K562 (cell line): ENCODE measurements around the gene C15orf61. TPM values are rescaled to one million over a fixed set of nuclear protein-coding genes. Genes with fewer than 3 reads are reported as not detected.

Source experiments
- ARID4B ChIP-seq: sonication (generic); formaldehyde crosslinking; IDR thresholded peaks from 2 replicates; pipeline ENCODE4 v1.8.0; 2022; ENCODE audit warnings: mild to moderate bottlenecking, missing genetic modification reagents
- CREB1 ChIP-seq, 2 experiments: sonication (generic) in 1 of 2; formaldehyde crosslinking in 1 of 2; IDR thresholded peaks; 2 replicates each; pipeline versions ENCODE4 v1.6.1 to v1.8.0; 2012 to 2022; ENCODE audit warnings: inconsistent platforms in 1 of 2, mild to moderate bottlenecking in 1 of 2, missing genetic modification reagents in 1 of 2, moderate library complexity in 1 of 2
- CTCFL ChIP-seq: IDR thresholded peaks from 2 replicates; pipeline ENCODE4 v1.6.1; 2011; ENCODE audit warnings: borderline replicate concordance, low read depth, mild to moderate bottlenecking, moderate library complexity, low read length; ENCODE audit not compliant: insufficient read depth, poor library complexity, severe bottlenecking
- EP400 ChIP-seq: fragments of 450-650 bp; IDR thresholded peaks from 2 replicates; pipeline ENCODE4 v1.6.1; 2017; ENCODE audit warnings: antibody characterized with exemption, mild to moderate bottlenecking, moderate library complexity
- KAT2B ChIP-seq: IDR thresholded peaks from one replicate; pipeline ENCODE4 v1.6.1; 2012; ENCODE audit warnings: low read depth, mild to moderate bottlenecking, control low read depth, inconsistent platforms, low read length, moderate library complexity
- MTF1 ChIP-seq: fragments of 250-450 bp; sonication (Bioruptor Pico); IDR thresholded peaks from 2 replicates; pipeline ENCODE4 v1.9.0; 2021; ENCODE audit warnings: moderate library complexity, mild to moderate bottlenecking, inconsistent platforms, borderline replicate concordance
- NCOR1 ChIP-seq: fragments of 450-650 bp; IDR thresholded peaks from 2 replicates; pipeline ENCODE4 v1.6.1; 2016; ENCODE audit warnings: mild to moderate bottlenecking, moderate library complexity
- NONO ChIP-seq, 2 experiments: fragments of 200-400 bp in 1 of 2; fragments of 450-650 bp in 1 of 2; formaldehyde crosslinking in 1 of 2; IDR thresholded peaks; 2 replicates each; pipeline ENCODE4 v1.6.1; 2017; ENCODE audit warnings: low read depth in 2 of 2, mild to moderate bottlenecking in 2 of 2, moderate library complexity in 2 of 2, low read length in 1 of 2
- PCBP1 ChIP-seq: fragments of 200-400 bp; formaldehyde crosslinking; IDR thresholded peaks from 2 replicates; pipeline ENCODE4 v1.6.1; 2018; ENCODE audit warnings: mild to moderate bottlenecking, low read depth, low read length; ENCODE audit not compliant: poor library complexity, severe bottlenecking
- PHF8 ChIP-seq: fragments of 200-600 bp; sonication (generic); IDR thresholded peaks from 2 replicates; pipeline ENCODE4 v1.6.1; 2012; ENCODE audit warnings: mixed run types, mild to moderate bottlenecking, inconsistent platforms, low read length, moderate library complexity, borderline replicate concordance
- RBM15 ChIP-seq: fragments of 200-400 bp; formaldehyde crosslinking; IDR thresholded peaks from 2 replicates; pipeline ENCODE4 v1.6.1; 2018; ENCODE audit warnings: mild to moderate bottlenecking, low read length, moderate library complexity; ENCODE audit not compliant: insufficient read depth
- SMAD1 ChIP-seq: fragments of 150-350 bp; IDR thresholded peaks from 2 replicates; pipeline ENCODE4 v1.6.1; 2014; ENCODE audit warnings: low read length, low read depth; ENCODE audit not compliant: partially characterized antibody
- ZFX ChIP-seq: sonication (generic); formaldehyde crosslinking; IDR thresholded peaks from 2 replicates; pipeline ENCODE4 v1.8.0; 2022; ENCODE audit warnings: mild to moderate bottlenecking, missing genetic modification reagents, moderate library complexity
- ZNF121 ChIP-seq: sonication (generic); formaldehyde crosslinking; conservative IDR thresholded peaks from 2 replicates; pipeline ENCODE4 v1.8.0; 2022; ENCODE audit warnings: missing genetic modification reagents
- polyA plus RNA-seq, 8 experiments: library from polyadenylated mRNA; depleted of rRNA in 4 of 8; stranded (reverse) in 5 of 8; unstranded in 3 of 8; fragments of >200 nt; fragmentation: Nextera tagmentation in 2 of 8; fragmentation: Illumina TruSeq in 1 of 8; extraction: Ambion mirVana in 2 of 8; extraction: Trizol in 1 of 8; gene quantifications; 2 replicates each; pipeline versions ENCODE4 v1.2.1 to v1.2.3, GENCODE V29; 2011 to 2014; ENCODE audit warnings: inconsistent platforms in 1 of 8, missing spikeins in 1 of 8
- total RNA-seq, 7 experiments: library from RNA; depleted of rRNA in 6 of 7; stranded (reverse); fragments of >200 nt in 6 of 7; fragmentation: Illumina TruSeq in 2 of 7; extraction: Trizol in 2 of 7; gene quantifications; 2 replicates each; pipeline versions ENCODE4 v1.2.1 to v1.2.3, GENCODE V29; 2011 to 2021; ENCODE audit warnings: low replicate concordance in 1 of 7
- TF ChIP-seq, protein P1 (sequence below), 2 experiments: fragments of 250-450 bp in 1 of 2; fragments of 450-650 bp in 1 of 2; sonication (Bioruptor Pico) in 1 of 2; IDR thresholded peaks; 2 replicates each; pipeline versions ENCODE4 v1.6.1 to v1.8.0; 2016 to 2021; ENCODE audit warnings: mild to moderate bottlenecking in 2 of 2, moderate library complexity in 2 of 2, missing compliant biosample characterization in 1 of 2, missing genetic modification characterization in 1 of 2
- TF ChIP-seq, protein P2 (sequence below): fragments of 250-450 bp; sonication (Bioruptor Pico); IDR thresholded peaks from 2 replicates; pipeline ENCODE4 v1.8.0; 2022; ENCODE audit warnings: inconsistent platforms, mild to moderate bottlenecking, moderate library complexity, borderline replicate concordance

Gene C15orf61
- total and polyA plus RNA-seq, 9 of the 15 experiments (the other 6 are each of a cell fraction or from before 2014, with no cell fraction given) = 1.6 to 10.5 (median 4.3) TPM

GRCh38 chr15:67521029-67521782 is at the start of gene C15orf61 (continued):
- TF ChIP-seq ZNF121 (CRISPR knock-in tag) = no peak; the same call in 1 of the 2 replicates
- TF ChIP-seq CREB1 (IDR thresholded peaks at IDR 0.05) = no peak
- TF ChIP-seq CREB1 (CRISPR knock-in tag; IDR thresholded peaks at IDR 0.05) = peak; percentile 71
- TF ChIP-seq ZFX (CRISPR knock-in tag) = peak; percentile 99
- no peak for TF ChIP-seq SMAD1
- TF ChIP-seq PHF8 = peak; percentile 97
- peak; percentile 80 to 92; a peak in 3 of 4 replicates for TF ChIP-seq NONO (IDR thresholded peaks at IDR 0.05; ENCODE audit: low read depth in 2 of 2, low read length in 1 of 2)
- TF ChIP-seq ARID4B = peak; percentile 95
- TF ChIP-seq EP400 = peak; percentile 96
- TF ChIP-seq, protein P1, sequence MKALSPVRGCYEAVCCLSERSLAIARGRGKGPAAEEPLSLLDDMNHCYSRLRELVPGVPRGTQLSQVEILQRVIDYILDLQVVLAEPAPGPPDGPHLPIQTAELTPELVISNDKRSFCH (CRISPR knock-in tag; IDR thresholded peaks at IDR 0.05) = no peak
- TF ChIP-seq, protein P1 (tag; IDR thresholded peaks at IDR 0.05) = peak; percentile 80
- TF ChIP-seq KAT2B = no peak
- TF ChIP-seq CTCFL = peak; percentile 13
- TF ChIP-seq RBM15 = no peak
- TF ChIP-seq NCOR1 = no peak
- TF ChIP-seq MTF1 = no peak
- TF ChIP-seq, protein P2, sequence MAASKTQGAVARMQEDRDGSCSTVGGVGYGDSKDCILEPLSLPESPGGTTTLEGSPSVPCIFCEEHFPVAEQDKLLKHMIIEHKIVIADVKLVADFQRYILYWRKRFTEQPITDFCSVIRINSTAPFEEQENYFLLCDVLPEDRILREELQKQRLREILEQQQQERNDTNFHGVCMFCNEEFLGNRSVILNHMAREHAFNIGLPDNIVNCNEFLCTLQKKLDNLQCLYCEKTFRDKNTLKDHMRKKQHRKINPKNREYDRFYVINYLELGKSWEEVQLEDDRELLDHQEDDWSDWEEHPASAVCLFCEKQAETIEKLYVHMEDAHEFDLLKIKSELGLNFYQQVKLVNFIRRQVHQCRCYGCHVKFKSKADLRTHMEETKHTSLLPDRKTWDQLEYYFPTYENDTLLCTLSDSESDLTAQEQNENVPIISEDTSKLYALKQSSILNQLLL (CRISPR knock-in tag) = no peak
- no peak for TF ChIP-seq PCBP1
